Keratinocyte (primary cell): ENCODE data around the gene NAA11. TPM values are rescaled to one million over a fixed set of nuclear protein-coding genes. Genes with fewer than 3 reads are reported as not detected.

Experiments used
- DNase-seq: peaks from one replicate; pipeline ENCODE4 v3.0.0-alpha.2; 2011; ENCODE audit warnings: low read depth, missing footprints, low spot score
- FAIRE-seq: peaks from 2 replicates; lab custom pipeline; 2011; peaks lifted over from hg19 to GRCh38; lab: Jason Lieb, UNC
- H2AFZ ChIP-seq: 2 replicates; pipeline ENCODE4 v1.6.0; 2012; ENCODE audit warnings: low read length, control low read depth, inconsistent platforms; ENCODE audit not compliant: control insufficient read depth
- H3K27ac ChIP-seq: 2 replicates; pipeline ENCODE4 v1.5.1; 2011; ENCODE audit warnings: low read length; ENCODE audit not compliant: control insufficient read depth, insufficient read depth
- H3K27me3 ChIP-seq: 3 replicates; pipeline ENCODE4 v1.6.0; 2011; ENCODE audit warnings: low read length; ENCODE audit not compliant: control insufficient read depth, insufficient read depth; ENCODE audit errors: extremely low read depth
- H3K36me3 ChIP-seq, 2 experiments: 2 replicates in 1 of 2; 3 replicates in 1 of 2; pipeline ENCODE4 v1.5.1; 2011; ENCODE audit warnings: low read length in 2 of 2, mild to moderate bottlenecking in 1 of 2; ENCODE audit not compliant: control insufficient read depth in 2 of 2, insufficient read depth in 2 of 2; ENCODE audit errors: extremely low read depth in 1 of 2
- H3K4me1 ChIP-seq: 3 replicates; pipeline ENCODE4 v1.5.1; 2011; ENCODE audit warnings: low read length; ENCODE audit not compliant: control insufficient read depth, insufficient read depth; ENCODE audit errors: extremely low read depth
- H3K4me2 ChIP-seq: 3 replicates; pipeline ENCODE4 v1.6.0; 2011; ENCODE audit warnings: low read depth, low read length; ENCODE audit not compliant: control insufficient read depth, insufficient read depth; ENCODE audit errors: extremely low read depth
- H3K4me3 ChIP-seq, 3 experiments: fragments of 200-600 bp in 1 of 3; sonication (generic) in 1 of 3; 2 replicates in 2 of 3; 3 replicates in 1 of 3; pipeline ENCODE4 v1.5.1; 2011 to 2016; ENCODE audit warnings: low read length in 3 of 3, mild to moderate bottlenecking in 3 of 3, control low read depth in 2 of 3, inconsistent platforms in 1 of 3, low read depth in 1 of 3, mixed read lengths in 1 of 3, mixed run types in 1 of 3, moderate library complexity in 1 of 3; ENCODE audit not compliant: control insufficient read depth in 2 of 3, insufficient read depth in 2 of 3; ENCODE audit errors: extremely low read depth in 1 of 3
- H3K79me2 ChIP-seq: 2 replicates; pipeline ENCODE4 v1.6.0; 2012; ENCODE audit warnings: low read length; ENCODE audit not compliant: control insufficient read depth, insufficient read depth
- H3K9ac ChIP-seq: 3 replicates; pipeline ENCODE4 v1.6.0; 2011; ENCODE audit warnings: low read length; ENCODE audit not compliant: control insufficient read depth, insufficient read depth; ENCODE audit errors: extremely low read depth
- H3K9me1 ChIP-seq: 3 replicates; pipeline ENCODE4 v1.6.0; 2011; ENCODE audit warnings: low read length; ENCODE audit not compliant: control insufficient read depth, insufficient read depth; ENCODE audit errors: extremely low read depth
- H3K9me3 ChIP-seq: 2 replicates; pipeline ENCODE4 v1.5.1; 2012; ENCODE audit warnings: low read depth, low read length; ENCODE audit not compliant: control insufficient read depth
- H4K20me1 ChIP-seq: 3 replicates; pipeline ENCODE4 v1.6.0; 2011; ENCODE audit warnings: low read length; ENCODE audit not compliant: control insufficient read depth, insufficient read depth; ENCODE audit errors: extremely low read depth
- EZH2 ChIP-seq: IDR thresholded peaks from one replicate; pipeline ENCODE4 v1.6.1; 2012; ENCODE audit warnings: inconsistent platforms, mild to moderate bottlenecking, low read length, moderate library complexity
- dilution Hi-C: fragments of 300-500 bp; cut with MboI; formaldehyde crosslinking; loops from one replicate; pipeline ENCODE4 v1.7.0; 2020; ENCODE audit warnings: low sequenced_read_pairs; ENCODE audit not compliant: extremely low pct_ligation_motif_present
- polyA plus RNA-seq, 5 experiments: library from polyadenylated mRNA; depleted of rRNA in 3 of 5; stranded (reverse) in 3 of 5; stranded (forward) in 1 of 5; unstranded in 1 of 5; fragments of >200 nt; gene quantifications; 1 replicate in 1 of 5; 2 replicates in 3 of 5; 3 replicates in 1 of 5; pipeline versions ENCODE4 v1.2.1 to v1.2.3, GENCODE V29; 2011 to 2012; ENCODE audit warnings: missing spikeins in 2 of 5, low read depth in 1 of 5, low replicate concordance in 1 of 5
- TF ChIP-seq, protein P1 (sequence below), 3 experiments: IDR thresholded peaks in 1 of 3; conservative IDR thresholded peaks in 1 of 3; optimal IDR thresholded peaks in 1 of 3; 2 replicates in 2 of 3; 3 replicates in 1 of 3; pipeline versions ENCODE3 to v1.5.1; 2011; ENCODE audit warnings: low read length in 3 of 3, mild to moderate bottlenecking in 3 of 3, moderate library complexity in 2 of 3, control low read depth in 1 of 3, inconsistent platforms in 1 of 3; ENCODE audit not compliant: insufficient read depth in 2 of 3; ENCODE audit errors: extremely low read depth in 1 of 3

Gene NAA11
- polyA plus RNA-seq, 1 donor (not counting 4 experiments of a cell fraction or from before 2014, with no cell fraction given), result not detected

DNA sequence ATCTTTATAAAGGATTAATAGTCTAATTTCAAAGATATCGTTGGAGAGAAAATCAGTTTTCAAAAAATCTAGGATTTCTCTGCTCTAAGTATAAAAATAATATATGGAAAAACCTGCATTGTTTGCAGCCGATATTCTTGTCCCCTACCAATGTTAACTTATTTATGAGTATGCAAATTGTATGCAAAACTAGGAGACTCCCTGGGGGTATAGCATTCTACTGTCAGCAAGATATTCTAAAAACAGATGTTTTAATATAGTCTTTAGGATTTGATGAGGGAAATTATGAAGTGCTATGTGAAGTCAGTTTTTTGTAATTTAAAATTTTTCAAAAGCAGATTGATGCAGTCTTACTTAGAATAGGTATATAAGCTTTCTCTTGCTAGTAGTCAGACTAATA, 41.2 kb upstream of the NAA11 start:
- Histone ChIP-seq H4K20me1 (no peaks in the 10 kb centered on the region), H3K9me3 (no peaks in the 10 kb centered on the region), H3K79me2 (no peaks in the 10 kb centered on the region), H3K4me3 (no peak overlapping the region), H3K36me3 (no peaks in the 10 kb centered on the region), H3K4me1 (no peaks in the 10 kb centered on the region), H3K4me2 (no peak overlapping the region), H3K27me3 (no peaks in the 10 kb centered on the region), H2AFZ (no peak overlapping the region), H3K9ac (no peak overlapping the region), H3K9me1 (no peaks in the 10 kb centered on the region), H3K27ac (no peak overlapping the region)
- dilution Hi-C loops, result no loop called here
- DNase-seq, result no peak
- TF ChIP-seq, protein P1, sequence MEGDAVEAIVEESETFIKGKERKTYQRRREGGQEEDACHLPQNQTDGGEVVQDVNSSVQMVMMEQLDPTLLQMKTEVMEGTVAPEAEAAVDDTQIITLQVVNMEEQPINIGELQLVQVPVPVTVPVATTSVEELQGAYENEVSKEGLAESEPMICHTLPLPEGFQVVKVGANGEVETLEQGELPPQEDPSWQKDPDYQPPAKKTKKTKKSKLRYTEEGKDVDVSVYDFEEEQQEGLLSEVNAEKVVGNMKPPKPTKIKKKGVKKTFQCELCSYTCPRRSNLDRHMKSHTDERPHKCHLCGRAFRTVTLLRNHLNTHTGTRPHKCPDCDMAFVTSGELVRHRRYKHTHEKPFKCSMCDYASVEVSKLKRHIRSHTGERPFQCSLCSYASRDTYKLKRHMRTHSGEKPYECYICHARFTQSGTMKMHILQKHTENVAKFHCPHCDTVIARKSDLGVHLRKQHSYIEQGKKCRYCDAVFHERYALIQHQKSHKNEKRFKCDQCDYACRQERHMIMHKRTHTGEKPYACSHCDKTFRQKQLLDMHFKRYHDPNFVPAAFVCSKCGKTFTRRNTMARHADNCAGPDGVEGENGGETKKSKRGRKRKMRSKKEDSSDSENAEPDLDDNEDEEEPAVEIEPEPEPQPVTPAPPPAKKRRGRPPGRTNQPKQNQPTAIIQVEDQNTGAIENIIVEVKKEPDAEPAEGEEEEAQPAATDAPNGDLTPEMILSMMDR (optimal IDR thresholded peaks at IDR 0.05 in 1 of 3, IDR thresholded peaks at IDR 0.05 in 1 of 3, conservative IDR thresholded peaks at IDR 0.05 in 1 of 3; ENCODE audit: extremely low read depth in 1 of 3, insufficient read depth in 2 of 3, low read length in 3 of 3), result no peak
- no peak for TF ChIP-seq EZH2
- FAIRE-seq, result no peak

GRCh38 chr4:79366422-79366821, 40.6 kb upstream of the NAA11 start:
- Histone ChIP-seq H3K9me3 (no peaks in the 10 kb centered on the region), H3K9ac (no peak overlapping the region), H3K4me3 (no peak overlapping the region), H3K27me3 (no peaks in the 10 kb centered on the region), H3K27ac (no peak overlapping the region), H4K20me1 (no peaks in the 10 kb centered on the region), H3K4me1 (no peaks in the 10 kb centered on the region), H3K4me2 (no peak overlapping the region), H3K79me2 (no peaks in the 10 kb centered on the region), H3K36me3 (no peaks in the 10 kb centered on the region), H2AFZ (no peak overlapping the region), H3K9me1 (no peaks in the 10 kb centered on the region)
- no peak for DNase-seq
- FAIRE-seq, result no peak
- dilution Hi-C loops, result no loop called here
- TF ChIP-seq EZH2, result no peak
- TF ChIP-seq, protein P1 (optimal IDR thresholded peaks at IDR 0.05 in 1 of 3, IDR thresholded peaks at IDR 0.05 in 1 of 3, conservative IDR thresholded peaks at IDR 0.05 in 1 of 3; ENCODE audit: extremely low read depth in 1 of 3, insufficient read depth in 2 of 3, low read length in 3 of 3), result no peak
